ENCODE data around the gene UXS1. TPM values are rescaled to one million over a fixed set of nuclear protein-coding genes. Genes with fewer than 3 reads are reported as not detected.
A peak's percentile ranks its signal among the peaks of the same experiment; 100 is the strongest.

Gene UXS1
- total RNA-seq, 4 donors from 2014 or later = 37.0 to 86.6 (median 62.5) TPM

GRCh38 chr2:106183101-106183696 lies 10.9 kb downstream of the UXS1 start:
- H3K4me3 ChIP-seq = no peak overlapping the region
- intact Hi-C loops (cut with DNase I; ENCODE audit: low total_unique reads) = no loop called here
- H3K27me3 ChIP-seq = no peaks in the 10 kb centered on the region
- in situ Hi-C loops (cut with MboI; ENCODE audit: low pct_ligation_motif_present in 1 of 4, low pct_unique_long_range_greater_than_20kb in 1 of 4, low sequenced_read_pairs in 3 of 4) = no loop called here
- H3K27ac ChIP-seq = peak overlapping the region in 1 of 4 donors; percentile 22
- H3K9me3 ChIP-seq = no peaks in the 10 kb centered on the region
- H3K4me1 ChIP-seq = peaks cover 0 to 13% (median 6%) of the 10 kb centered on the region in 4 donors
- no peak for DNase-seq
- TF ChIP-seq EP300 (IDR thresholded peaks at IDR 0.05; ENCODE audit: low read depth) (no peak), POLR2A (IDR thresholded peaks at IDR 0.05) (no peak), POLR2AphosphoS5 (IDR thresholded peaks at IDR 0.05) (no peak)
- 31 to 48% methylated on average over 2 to 3 of the region's 3 CpGs for WGBS, 2 donors (ENCODE audit: low coverage in 1 of 2)
- no peaks in the 10 kb centered on the region for H3K36me3 ChIP-seq

DNA sequence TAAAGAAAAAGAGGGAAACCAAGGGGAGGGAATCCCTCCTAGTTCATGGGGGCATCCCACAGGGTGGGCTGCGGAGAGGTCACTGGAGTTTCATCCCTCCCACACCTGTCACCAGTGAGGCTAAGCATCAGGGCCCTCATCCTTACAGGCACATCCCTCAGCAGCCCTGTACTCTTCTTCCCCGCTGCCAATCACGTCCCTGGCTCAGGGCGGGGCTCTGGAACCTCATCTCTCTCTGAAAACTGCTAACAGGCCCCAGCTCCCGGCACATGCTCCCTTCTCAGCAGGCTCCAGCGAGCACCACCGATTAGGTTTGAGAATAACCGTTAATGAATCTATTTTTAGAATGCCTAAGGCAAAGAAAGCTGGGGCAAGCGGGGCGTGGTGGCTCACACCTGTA lies 13.0 kb downstream of the UXS1 start:
- Histone ChIP-seq H3K4me1 (peaks cover 0 to 13% (median 6%) of the 10 kb centered on the region in 4 donors), H3K27ac (no peak overlapping the region), H3K9me3 (no peaks in the 10 kb centered on the region), H3K27me3 (no peaks in the 10 kb centered on the region), H3K4me3 (no peak overlapping the region), H3K36me3 (no peaks in the 10 kb centered on the region)
- 93 to 100% methylated on average over 1 to 10 of the region's 10 CpGs for WGBS, 2 donors (ENCODE audit: low coverage in 1 of 2)
- intact Hi-C loops (cut with DNase I; ENCODE audit: low total_unique reads) = no loop called here
- in situ Hi-C loops (cut with MboI; ENCODE audit: low pct_ligation_motif_present in 1 of 4, low pct_unique_long_range_greater_than_20kb in 1 of 4, low sequenced_read_pairs in 3 of 4) = no loop called here
- DNase-seq = no peak
- no peak for TF ChIP-seq POLR2AphosphoS5 (IDR thresholded peaks at IDR 0.05)
- TF ChIP-seq, protein P1, sequence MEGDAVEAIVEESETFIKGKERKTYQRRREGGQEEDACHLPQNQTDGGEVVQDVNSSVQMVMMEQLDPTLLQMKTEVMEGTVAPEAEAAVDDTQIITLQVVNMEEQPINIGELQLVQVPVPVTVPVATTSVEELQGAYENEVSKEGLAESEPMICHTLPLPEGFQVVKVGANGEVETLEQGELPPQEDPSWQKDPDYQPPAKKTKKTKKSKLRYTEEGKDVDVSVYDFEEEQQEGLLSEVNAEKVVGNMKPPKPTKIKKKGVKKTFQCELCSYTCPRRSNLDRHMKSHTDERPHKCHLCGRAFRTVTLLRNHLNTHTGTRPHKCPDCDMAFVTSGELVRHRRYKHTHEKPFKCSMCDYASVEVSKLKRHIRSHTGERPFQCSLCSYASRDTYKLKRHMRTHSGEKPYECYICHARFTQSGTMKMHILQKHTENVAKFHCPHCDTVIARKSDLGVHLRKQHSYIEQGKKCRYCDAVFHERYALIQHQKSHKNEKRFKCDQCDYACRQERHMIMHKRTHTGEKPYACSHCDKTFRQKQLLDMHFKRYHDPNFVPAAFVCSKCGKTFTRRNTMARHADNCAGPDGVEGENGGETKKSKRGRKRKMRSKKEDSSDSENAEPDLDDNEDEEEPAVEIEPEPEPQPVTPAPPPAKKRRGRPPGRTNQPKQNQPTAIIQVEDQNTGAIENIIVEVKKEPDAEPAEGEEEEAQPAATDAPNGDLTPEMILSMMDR (IDR thresholded peaks at IDR 0.05) = no peak
- TF ChIP-seq POLR2A (IDR thresholded peaks at IDR 0.05) = no peak
- no peak for TF ChIP-seq EP300 (IDR thresholded peaks at IDR 0.05; ENCODE audit: low read depth)

GRCh38 chr2:106180602-106181001 lies 13.5 kb downstream of the UXS1 start:
- intact Hi-C loops (cut with DNase I; ENCODE audit: low total_unique reads) (no loop called here), in situ Hi-C loops (cut with MboI; ENCODE audit: low pct_ligation_motif_present in 1 of 4, low pct_unique_long_range_greater_than_20kb in 1 of 4, low sequenced_read_pairs in 3 of 4) (no loop called here)
- no peak overlapping the region for H3K27ac ChIP-seq
- DNase-seq = no peak
- H3K36me3 ChIP-seq = no peaks in the 10 kb centered on the region
- no peaks in the 10 kb centered on the region for H3K9me3 ChIP-seq
- TF ChIP-seq POLR2AphosphoS5 (IDR thresholded peaks at IDR 0.05) (no peak), POLR2A (IDR thresholded peaks at IDR 0.05) (no peak), EP300 (IDR thresholded peaks at IDR 0.05; ENCODE audit: low read depth) (no peak)
- TF ChIP-seq, protein P1 (IDR thresholded peaks at IDR 0.05) = no peak
- H3K27me3 ChIP-seq = no peaks in the 10 kb centered on the region
- H3K4me1 ChIP-seq = peaks cover 0 to 13% (median 6%) of the 10 kb centered on the region in 4 donors
- WGBS, 2 donors (ENCODE audit: low coverage in 1 of 2) = 79 to 88% methylated on average over 4 to 5 of the region's 5 CpGs
- H3K4me3 ChIP-seq = no peak overlapping the region

DNA sequence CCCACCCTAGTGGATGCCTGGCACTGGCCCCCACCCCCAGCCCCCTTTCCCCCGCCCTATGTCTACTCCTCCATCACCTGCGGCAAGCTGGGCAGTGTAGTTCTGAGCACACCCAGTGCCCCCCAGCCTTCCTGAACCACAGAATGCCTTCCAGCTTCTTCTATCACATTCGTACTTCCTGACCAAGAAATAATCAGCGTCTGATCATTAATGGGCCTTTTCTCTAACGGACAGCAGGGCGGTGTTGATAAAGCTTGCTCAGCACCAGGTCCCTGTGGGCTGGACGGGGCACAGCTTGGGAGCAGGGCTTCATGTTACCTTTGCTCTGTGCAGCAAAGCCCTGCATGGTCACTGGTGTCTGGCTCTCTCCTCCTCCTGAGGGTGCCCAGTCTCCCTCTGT lies 15.4 kb downstream of the UXS1 start:
- TF ChIP-seq, protein P1 (IDR thresholded peaks at IDR 0.05) = no peak
- TF ChIP-seq POLR2AphosphoS5 (IDR thresholded peaks at IDR 0.05) (no peak), POLR2A (IDR thresholded peaks at IDR 0.05) (no peak), EP300 (IDR thresholded peaks at IDR 0.05; ENCODE audit: low read depth) (no peak)
- WGBS, 2 donors (ENCODE audit: low coverage in 1 of 2) = 80 to 94% methylated on average over 1 to 7 of the region's 7 CpGs
- Histone ChIP-seq H3K4me3 (no peak overlapping the region), H3K4me1 (peaks cover 0 to 13% (median 6%) of the 10 kb centered on the region in 4 donors), H3K9me3 (no peaks in the 10 kb centered on the region), H3K27ac (no peak overlapping the region), H3K27me3 (no peaks in the 10 kb centered on the region), H3K36me3 (no peaks in the 10 kb centered on the region)
- DNase-seq = no peak
- intact Hi-C loops (cut with DNase I; ENCODE audit: low total_unique reads) = no loop called here
- in situ Hi-C loops (cut with MboI; ENCODE audit: low pct_ligation_motif_present in 1 of 4, low pct_unique_long_range_greater_than_20kb in 1 of 4, low sequenced_read_pairs in 3 of 4) = no loop called here

DNA sequence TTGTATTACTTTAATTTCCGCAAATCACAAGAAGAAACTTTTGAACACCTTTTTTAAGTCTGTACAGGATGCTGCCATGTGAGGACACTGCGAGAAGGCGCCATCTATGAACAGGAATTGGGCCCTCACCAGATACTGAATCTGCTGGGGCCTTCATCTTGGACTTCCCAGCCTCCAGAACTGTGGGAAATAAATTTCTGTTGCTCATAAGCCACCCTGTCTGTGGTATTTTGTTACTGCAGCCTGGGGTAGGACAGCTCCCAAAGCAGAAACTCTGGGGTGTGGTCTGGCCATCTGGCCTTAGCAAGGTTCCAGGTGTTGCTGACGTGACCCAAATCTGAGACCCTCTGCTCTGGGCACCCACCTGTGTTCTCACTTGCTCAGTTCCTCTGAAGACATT lies 16.5 kb downstream of the UXS1 start:
- Histone ChIP-seq H3K36me3 (no peaks in the 10 kb centered on the region), H3K4me1 (peaks cover 0 to 4% (median 2%) of the 10 kb centered on the region in 4 donors), H3K27ac (no peak overlapping the region), H3K27me3 (no peaks in the 10 kb centered on the region), H3K4me3 (no peak overlapping the region), H3K9me3 (no peaks in the 10 kb centered on the region)
- TF ChIP-seq, protein P1 (IDR thresholded peaks at IDR 0.05) = no peak
- TF ChIP-seq POLR2A (IDR thresholded peaks at IDR 0.05) (no peak), POLR2AphosphoS5 (IDR thresholded peaks at IDR 0.05) (no peak), EP300 (IDR thresholded peaks at IDR 0.05; ENCODE audit: low read depth) (no peak)
- DNase-seq = no peak
- intact Hi-C loops (cut with DNase I; ENCODE audit: low total_unique reads) (no loop called here), in situ Hi-C loops (cut with MboI; ENCODE audit: low pct_ligation_motif_present in 1 of 4, low pct_unique_long_range_greater_than_20kb in 1 of 4, low sequenced_read_pairs in 3 of 4) (no loop called here)
- 94 to 96% methylated on average over 3 to 4 of the region's 4 CpGs for WGBS, 2 donors (ENCODE audit: low coverage in 1 of 2)

Measured in transverse colon (tissue), 4 donors.